ENCODE results near the gene KCTD16.

Gene KCTD16

GRCh38 chr5:144460600-144460999 is 289.9 kb downstream of the KCTD16 start:
- no peak for DNase-seq (ENCODE audit: low read depth)

- DNase-seq (ENCODE audit: low read depth): no peak
Measured at GRCh38 chr5:144462577-144462976, 291.9 kb downstream of the KCTD16 start.

GRCh38 chr5:144463481-144464223 is 293.0 kb downstream of the KCTD16 start:
- DNase-seq (ENCODE audit: low read depth): no peak

- DNase-seq (ENCODE audit: low read depth): no peak
Measured at GRCh38 chr5:144464306-144464705, 293.6 kb downstream of the KCTD16 start.

GRCh38 chr5:144465441-144465840 is 294.8 kb downstream of the KCTD16 start:
- no peak for DNase-seq (ENCODE audit: low read depth)

GRCh38 chr5:144467792-144468191 is 297.1 kb downstream of the KCTD16 start:
- peak; percentile 73 for DNase-seq (ENCODE audit: low read depth)

GRCh38 chr5:144468571-144468970 is 297.9 kb downstream of the KCTD16 start:
- DNase-seq (ENCODE audit: low read depth): peak; percentile 12

GRCh38 chr5:144469106-144469505 is 298.4 kb downstream of the KCTD16 start:
- DNase-seq (ENCODE audit: low read depth): peak; percentile 75

- DNase-seq (ENCODE audit: low read depth): no peak
Measured at GRCh38 chr5:144472221-144472620, 301.5 kb downstream of the KCTD16 start.

GRCh38 chr5:144473650-144474049 is 303.0 kb downstream of the KCTD16 start:
- no peak for DNase-seq (ENCODE audit: low read depth)

- no peak for DNase-seq (ENCODE audit: low read depth)
Measured at GRCh38 chr5:144478565-144478964, 307.9 kb downstream of the KCTD16 start.

GRCh38 chr5:144481861-144482260 is 311.2 kb downstream of the KCTD16 start:
- DNase-seq (ENCODE audit: low read depth): no peak

- DNase-seq (ENCODE audit: low read depth): peak; percentile 92
Measured at GRCh38 chr5:144484124-144484897, 313.6 kb downstream of the KCTD16 start.

- DNase-seq (ENCODE audit: low read depth): no peak
Measured at GRCh38 chr5:144485540-144485939, 314.9 kb downstream of the KCTD16 start.

- peak; percentile 10 for DNase-seq (ENCODE audit: low read depth)
Measured at GRCh38 chr5:144487207-144487606, 316.5 kb downstream of the KCTD16 start.

GRCh38 chr5:144487761-144488160 is 317.1 kb downstream of the KCTD16 start:
- DNase-seq (ENCODE audit: low read depth): no peak

GRCh38 chr5:144503123-144503522 is 332.4 kb downstream of the KCTD16 start:
- DNase-seq (ENCODE audit: low read depth): peak; percentile 15

GRCh38 chr5:144504929-144505577 is 334.4 kb downstream of the KCTD16 start:
- DNase-seq (ENCODE audit: low read depth): peak; percentile 50

GRCh38 chr5:144510845-144511579 is 340.3 kb downstream of the KCTD16 start:
- no peak for DNase-seq (ENCODE audit: low read depth)

- no peak for DNase-seq (ENCODE audit: low read depth)
Measured at GRCh38 chr5:144511580-144512072, 341.0 kb downstream of the KCTD16 start.

GRCh38 chr5:144522698-144523097 is 352.0 kb downstream of the KCTD16 start:
- DNase-seq (ENCODE audit: low read depth): no peak

GRCh38 chr5:144525000-144525399 is 354.3 kb downstream of the KCTD16 start:
- no peak for DNase-seq (ENCODE audit: low read depth)
